Vagina (tissue), 2 donors: ENCODE data around the gene TSC2.

Source experiments
- CTCF ChIP-seq, 3 experiments: fragments of 450-650 bp in 2 of 3; fragments of 200-600 bp in 1 of 3; sonication (generic) in 1 of 3; IDR thresholded peaks; one replicate each; pipeline ENCODE4 v1.5.1; 2017 to 2019; ENCODE audit warnings: antibody characterized with exemption in 3 of 3, mild to moderate bottlenecking in 2 of 3, moderate library complexity in 2 of 3
- POLR2A ChIP-seq, 2 donors: fragments of 450-650 bp; IDR thresholded peaks; one replicate each; pipeline ENCODE4 v1.6.1; 2017; ENCODE audit warnings: antibody characterized with exemption in 2 of 2, mild to moderate bottlenecking in 2 of 2, moderate library complexity in 2 of 2
- POLR2AphosphoS5 ChIP-seq, 2 donors: sonication (generic); formaldehyde crosslinking; IDR thresholded peaks; one replicate each; pipeline ENCODE4 v1.9.0; 2017; ENCODE audit warnings: antibody characterized with exemption in 2 of 2, mild to moderate bottlenecking in 2 of 2, low read depth in 1 of 2; ENCODE audit not compliant: insufficient read depth in 1 of 2

GRCh38 chr16:2077016-2077415 lies 29.2 kb downstream of the TSC2 start:
- no peak for TF ChIP-seq POLR2A (IDR thresholded peaks at IDR 0.05)
- TF ChIP-seq POLR2AphosphoS5 (IDR thresholded peaks at IDR 0.05; ENCODE audit: insufficient read depth in 1 of 2, low read depth in 1 of 2): no peak
- no peak for TF ChIP-seq CTCF (IDR thresholded peaks at IDR 0.05)
